Tibial nerve (tissue), 4 donors: Measurements from ENCODE around the gene PLSCR4.

Experiments
- EP300 ChIP-seq, 2 donors: sonication (generic); formaldehyde crosslinking; IDR thresholded peaks; one replicate each; pipeline ENCODE4 v1.6.1; 2017; ENCODE audit warnings: antibody characterized with exemption in 2 of 2, mild to moderate bottlenecking in 1 of 2
- TF ChIP-seq, protein P1 (sequence below), 5 experiments: fragments of 200-600 bp in 3 of 5; fragments of 450-650 bp in 2 of 5; sonication (generic) in 3 of 5; IDR thresholded peaks; one replicate each; pipeline ENCODE4 v1.5.1; 2016 to 2019; ENCODE audit warnings: antibody characterized with exemption in 5 of 5, mild to moderate bottlenecking in 3 of 5, moderate library complexity in 2 of 5

DNA sequence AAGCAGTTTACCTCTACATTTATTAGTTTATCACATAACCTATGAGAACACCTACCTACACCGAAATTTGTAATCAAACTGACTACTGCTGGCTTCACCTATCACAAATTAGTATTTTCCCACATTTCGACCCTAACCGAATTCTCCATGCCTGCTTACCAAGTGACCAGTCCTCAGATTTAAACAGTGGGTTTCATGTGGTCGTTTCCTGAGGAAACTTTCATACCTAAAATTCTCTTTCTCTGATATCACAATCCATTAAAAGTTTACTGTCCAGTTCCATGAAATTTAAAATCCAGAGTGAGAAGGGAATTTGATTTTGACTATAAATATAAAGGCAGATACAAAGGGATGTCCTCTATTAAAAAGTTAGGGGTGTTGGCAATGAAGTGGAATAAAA, 91.9 kb downstream of the PLSCR4 start:
- TF ChIP-seq, protein P1, sequence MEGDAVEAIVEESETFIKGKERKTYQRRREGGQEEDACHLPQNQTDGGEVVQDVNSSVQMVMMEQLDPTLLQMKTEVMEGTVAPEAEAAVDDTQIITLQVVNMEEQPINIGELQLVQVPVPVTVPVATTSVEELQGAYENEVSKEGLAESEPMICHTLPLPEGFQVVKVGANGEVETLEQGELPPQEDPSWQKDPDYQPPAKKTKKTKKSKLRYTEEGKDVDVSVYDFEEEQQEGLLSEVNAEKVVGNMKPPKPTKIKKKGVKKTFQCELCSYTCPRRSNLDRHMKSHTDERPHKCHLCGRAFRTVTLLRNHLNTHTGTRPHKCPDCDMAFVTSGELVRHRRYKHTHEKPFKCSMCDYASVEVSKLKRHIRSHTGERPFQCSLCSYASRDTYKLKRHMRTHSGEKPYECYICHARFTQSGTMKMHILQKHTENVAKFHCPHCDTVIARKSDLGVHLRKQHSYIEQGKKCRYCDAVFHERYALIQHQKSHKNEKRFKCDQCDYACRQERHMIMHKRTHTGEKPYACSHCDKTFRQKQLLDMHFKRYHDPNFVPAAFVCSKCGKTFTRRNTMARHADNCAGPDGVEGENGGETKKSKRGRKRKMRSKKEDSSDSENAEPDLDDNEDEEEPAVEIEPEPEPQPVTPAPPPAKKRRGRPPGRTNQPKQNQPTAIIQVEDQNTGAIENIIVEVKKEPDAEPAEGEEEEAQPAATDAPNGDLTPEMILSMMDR (IDR thresholded peaks at IDR 0.05): no peak
- TF ChIP-seq EP300 (IDR thresholded peaks at IDR 0.05): no peak
